T-helper 17 cell (primary cell): ENCODE data around the gene PICK1. TPM values are rescaled to one million over a fixed set of nuclear protein-coding genes. Genes with fewer than 3 reads are reported as not detected.

Experiments used
- ATAC-seq: fragments of 150-1000 bp; cut with Tn5 transposase; 2 replicates; pipeline ENCODE4 v1.10.0; 2021; ENCODE audit warnings: mild to moderate bottlenecking, moderate library complexity
- DNase-seq, 3 donors: peaks; one replicate each; pipeline versions ENCODE4 v3.0.0 to v3.0.0-alpha.2; 2020 to 2021
- H3K9me3 ChIP-seq: one replicate; pipeline ENCODE4 v1.7.0; 2013; ENCODE audit warnings: low read length, mild to moderate bottlenecking; ENCODE audit not compliant: control insufficient read depth, poor library complexity, severe bottlenecking
- H3K27ac Mint-ChIP-seq: one replicate; pipeline ENCODE4 v1.8.0; 2022; ENCODE audit warnings: mild to moderate bottlenecking, moderate library complexity, mixed read lengths
- H3K27me3 Mint-ChIP-seq: one replicate; pipeline ENCODE4 v1.8.0; 2022; ENCODE audit warnings: mixed read lengths
- H3K36me3 Mint-ChIP-seq: one replicate; pipeline ENCODE4 v1.8.0; 2022; ENCODE audit warnings: low read depth, mixed read lengths
- H3K4me1 Mint-ChIP-seq: one replicate; pipeline ENCODE4 v1.8.0; 2022; ENCODE audit warnings: mild to moderate bottlenecking, mixed read lengths
- H3K4me3 Mint-ChIP-seq: one replicate; pipeline ENCODE4 v1.8.0; 2022; ENCODE audit warnings: mild to moderate bottlenecking, moderate library complexity, mixed read lengths
- total RNA-seq, 4 donors: library from RNA in 2 of 4; stranded (reverse) in 2 of 4; gene quantifications; one replicate each; pipeline ENCODE4 v1.2.3 and lab custom pipeline; 2022 to 2026

PICK1 gene
- total RNA-seq, 2 donors from 2014 or later, result 24.5 to 25.4 TPM

DNA sequence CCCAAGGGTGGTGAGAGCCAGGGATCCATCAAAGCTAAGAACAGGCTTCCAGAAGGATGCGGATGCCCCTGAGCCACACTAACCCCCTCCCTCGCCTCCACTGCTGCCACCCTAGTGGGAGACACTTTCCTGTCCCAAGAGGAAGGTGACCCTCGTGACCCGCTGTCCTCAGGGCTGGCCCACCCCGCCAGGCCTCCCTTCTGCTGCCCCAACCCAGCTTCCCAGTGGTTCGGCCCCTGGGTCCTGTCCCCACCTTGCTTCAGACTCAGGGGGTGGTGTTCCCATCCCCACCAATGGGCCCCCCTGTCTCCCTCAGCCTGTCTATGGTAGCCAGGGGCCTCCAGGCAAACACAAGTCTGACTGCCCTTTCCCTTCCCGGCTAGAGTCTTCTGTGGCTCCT lies 6.5 kb upstream of the PICK1 start:
- no peaks in the 10 kb centered on the region for H3K9me3 ChIP-seq
- DNase-seq, result no peak
- Mint-ChIP-seq H3K4me1 (no peaks in the 10 kb centered on the region), H3K27me3 (peaks cover 23% of the 10 kb centered on the region), H3K4me3 (no peak overlapping the region), H3K27ac (no peak overlapping the region), H3K36me3 (no peaks in the 10 kb centered on the region)
- ATAC-seq, result no peak

DNA sequence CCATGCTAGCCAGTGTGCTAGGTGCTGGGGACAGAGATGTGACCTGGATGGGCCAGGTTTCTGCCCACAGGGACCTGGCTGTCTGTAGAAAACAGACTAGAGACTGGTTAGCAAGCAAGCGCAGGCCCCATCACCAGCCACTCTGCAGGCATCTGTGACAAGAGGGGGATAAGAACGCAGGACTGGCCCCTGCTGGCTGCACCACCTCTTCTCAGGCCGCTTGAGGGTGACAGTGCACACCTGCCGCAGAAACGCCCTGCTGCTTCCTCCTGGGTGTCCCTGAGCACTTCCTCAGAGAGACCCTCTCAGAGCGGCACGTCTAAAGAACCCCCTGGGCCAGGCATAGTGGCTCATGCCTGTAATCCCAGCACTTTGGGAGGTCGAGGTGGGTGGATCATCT lies 5.9 kb upstream of the PICK1 start:
- Mint-ChIP-seq H3K4me3 (no peak overlapping the region), H3K36me3 (no peaks in the 10 kb centered on the region), H3K27me3 (peaks cover 18% of the 10 kb centered on the region), H3K27ac (no peak overlapping the region), H3K4me1 (no peaks in the 10 kb centered on the region)
- ATAC-seq, result no peak
- no peak for DNase-seq
- no peaks in the 10 kb centered on the region for H3K9me3 ChIP-seq

DNA sequence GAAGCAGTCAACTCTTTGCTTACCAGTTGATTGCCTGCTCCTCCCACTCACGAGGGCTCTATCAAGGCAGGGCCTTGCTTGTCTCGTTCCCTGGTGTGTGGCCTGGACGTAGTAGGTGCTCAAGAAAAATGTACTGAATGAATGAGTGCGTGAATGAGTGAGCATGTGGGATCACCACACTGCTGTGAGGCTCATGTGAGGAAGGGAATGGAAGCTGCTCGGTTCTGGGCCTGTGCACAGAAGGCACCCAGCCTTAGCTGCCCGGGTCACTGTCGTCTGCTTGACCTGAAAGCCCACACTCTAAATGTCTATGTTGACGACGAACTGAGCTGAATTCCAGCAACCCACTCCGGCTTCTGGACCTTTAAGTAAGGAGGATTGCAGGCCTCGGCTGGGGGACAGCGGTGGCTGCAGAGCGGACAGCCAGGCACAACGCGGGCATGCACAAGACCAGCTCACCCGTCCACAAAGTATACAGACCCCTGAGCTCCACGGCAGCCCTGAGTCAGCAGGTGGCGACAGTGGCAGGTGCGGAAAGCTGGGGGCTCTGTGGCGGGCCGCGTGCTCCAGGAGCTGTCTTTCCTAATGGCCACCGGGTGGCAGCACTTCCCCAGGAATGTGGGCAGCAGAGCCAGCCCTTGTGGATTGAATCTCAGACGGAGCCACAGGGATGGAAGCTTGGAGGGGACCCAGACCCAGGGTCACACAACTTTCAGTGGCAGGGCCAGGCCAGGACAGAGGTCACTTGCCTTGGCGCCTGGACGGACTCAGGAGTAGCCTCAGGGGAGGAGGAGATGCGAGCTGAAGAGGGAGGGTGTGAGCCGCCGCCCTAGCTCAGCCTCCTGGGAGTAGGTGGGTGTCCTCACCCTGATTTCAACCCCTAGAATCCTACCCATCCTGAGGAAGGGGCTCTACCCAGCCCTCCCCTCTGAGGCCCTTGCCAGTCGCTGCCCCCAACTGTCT lies 5.0 kb upstream of the PICK1 start:
- DNase-seq, result peak; percentile 61 to 64 (median 63)
- no peaks in the 10 kb centered on the region for H3K9me3 ChIP-seq
- peak overlapping the region; percentile 27 for H3K27ac Mint-ChIP-seq
- H3K36me3 Mint-ChIP-seq, result no peaks in the 10 kb centered on the region
- peak; percentile 80 for ATAC-seq
- peaks cover 12% of the 10 kb centered on the region for H3K27me3 Mint-ChIP-seq
- H3K4me1 Mint-ChIP-seq, result peaks cover 5% of the 10 kb centered on the region
- no peak overlapping the region for H3K4me3 Mint-ChIP-seq

DNA sequence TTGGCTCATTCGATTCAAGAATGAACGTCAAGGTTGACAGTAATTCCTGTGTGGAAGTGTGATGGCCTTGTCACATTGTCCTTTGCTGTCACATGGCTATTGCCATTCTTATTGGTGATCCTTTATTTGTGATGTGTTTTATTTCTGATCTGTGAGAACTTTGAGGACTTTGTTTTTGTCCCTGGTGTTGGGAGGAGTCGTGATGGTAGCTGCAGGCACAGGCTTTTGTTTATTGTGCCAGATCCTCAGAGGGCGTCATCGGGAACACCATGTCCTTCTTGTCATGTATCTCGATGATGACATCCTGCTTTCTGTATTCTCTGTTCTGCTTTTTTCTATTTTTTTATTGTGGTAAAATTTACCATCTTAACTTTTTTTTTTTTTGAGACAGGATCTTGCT lies 5.6 kb downstream of the PICK1 start:
- H3K4me1 Mint-ChIP-seq, result peaks cover 9% of the 10 kb centered on the region
- H3K4me3 Mint-ChIP-seq, result no peak overlapping the region
- H3K27me3 Mint-ChIP-seq, result no peaks in the 10 kb centered on the region
- no peaks in the 10 kb centered on the region for H3K9me3 ChIP-seq
- ATAC-seq, result no peak
- DNase-seq, result no peak
- H3K27ac Mint-ChIP-seq, result no peak overlapping the region
- peaks cover 12% of the 10 kb centered on the region for H3K36me3 Mint-ChIP-seq

DNA sequence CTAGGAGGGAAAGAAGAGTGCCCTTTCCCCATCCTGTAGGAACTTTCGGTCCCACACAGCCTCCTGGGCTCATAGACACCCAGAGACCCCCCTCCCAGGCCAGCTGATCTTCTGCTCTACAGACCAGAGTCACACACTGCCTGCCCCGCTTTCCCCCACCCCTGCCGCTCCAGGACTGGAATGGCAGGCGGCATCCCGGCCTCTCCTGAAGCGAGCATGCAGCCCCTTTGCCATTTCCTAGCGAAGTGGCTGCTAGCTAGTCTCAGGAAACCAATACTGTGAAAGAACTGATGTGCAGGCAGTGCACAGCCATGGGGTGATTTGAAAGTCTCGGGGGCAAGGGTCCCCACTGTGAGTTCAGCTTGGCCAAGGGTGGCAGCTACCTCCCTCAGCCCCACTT lies 8.3 kb downstream of the PICK1 start:
- Mint-ChIP-seq H3K27ac (no peak overlapping the region), H3K4me1 (peaks cover 4% of the 10 kb centered on the region), H3K4me3 (no peak overlapping the region), H3K27me3 (no peaks in the 10 kb centered on the region), H3K36me3 (peaks cover 13% of the 10 kb centered on the region)
- DNase-seq, result no peak
- ATAC-seq, result no peak
- H3K9me3 ChIP-seq, result no peaks in the 10 kb centered on the region

DNA sequence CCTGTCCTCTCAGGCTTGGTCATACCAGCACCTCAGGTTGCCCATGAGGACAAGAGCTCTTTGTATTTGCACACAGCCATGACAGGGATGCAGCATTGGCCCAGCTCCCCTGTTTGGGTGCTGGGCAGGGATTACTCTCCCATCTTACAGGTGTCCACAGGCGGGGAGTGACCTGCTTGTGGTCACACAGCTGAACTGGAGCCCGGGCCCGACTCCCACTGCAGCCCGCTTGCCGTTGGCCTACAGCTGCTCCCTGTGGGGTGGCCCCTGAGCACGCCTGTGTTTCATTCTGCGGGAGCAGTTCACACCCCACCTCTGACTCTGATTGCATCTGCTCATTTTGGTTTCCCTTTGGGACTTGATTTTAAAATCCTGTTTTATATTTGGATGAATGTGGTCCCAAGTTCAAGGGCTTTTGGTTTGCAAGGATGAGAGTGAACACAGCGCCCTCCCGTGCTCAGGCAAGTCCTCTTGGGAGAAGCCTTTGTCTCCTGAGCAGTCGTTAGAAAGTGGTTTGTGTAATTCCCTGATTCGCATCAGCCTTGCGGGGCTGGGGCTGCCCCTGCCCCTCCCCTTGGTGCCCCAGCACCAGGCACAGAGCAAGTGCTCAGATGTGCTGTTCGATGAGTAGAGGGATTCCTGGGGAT lies 9.3 kb downstream of the PICK1 start:
- DNase-seq (no peak), ATAC-seq (no peak)
- H3K27me3 Mint-ChIP-seq, result no peaks in the 10 kb centered on the region
- H3K27ac Mint-ChIP-seq, result peak overlapping the region; percentile 47
- H3K9me3 ChIP-seq, result no peaks in the 10 kb centered on the region
- no peak overlapping the region for H3K4me3 Mint-ChIP-seq
- peaks cover 13% of the 10 kb centered on the region for H3K36me3 Mint-ChIP-seq
- peaks cover 4% of the 10 kb centered on the region for H3K4me1 Mint-ChIP-seq

DNA sequence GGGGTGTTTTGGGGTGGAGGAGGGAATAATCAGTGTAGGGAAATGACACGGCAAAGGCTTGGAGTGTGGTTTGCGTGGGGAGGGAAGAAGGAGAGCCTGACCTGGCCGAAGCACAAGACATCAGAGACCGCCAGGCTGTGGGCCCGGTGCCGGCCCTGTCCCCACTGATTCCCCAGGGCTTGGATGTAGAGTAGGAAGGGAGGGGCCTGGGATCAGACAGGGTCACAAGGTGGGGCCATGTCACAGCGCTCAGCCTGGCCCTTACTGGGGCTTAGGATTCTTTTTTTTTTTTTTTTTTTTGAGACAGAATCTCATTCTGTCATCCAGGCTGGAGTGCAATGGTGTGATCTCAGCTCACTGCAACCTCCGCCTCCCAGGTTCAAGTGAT lies 9.8 kb downstream of the PICK1 start:
- Mint-ChIP-seq H3K27ac (peak overlapping the region; percentile 47), H3K4me1 (peaks cover 4% of the 10 kb centered on the region), H3K4me3 (no peak overlapping the region), H3K36me3 (peaks cover 13% of the 10 kb centered on the region), H3K27me3 (no peaks in the 10 kb centered on the region)
- ATAC-seq, result no peak
- DNase-seq, result no peak
- H3K9me3 ChIP-seq, result no peaks in the 10 kb centered on the region

DNA sequence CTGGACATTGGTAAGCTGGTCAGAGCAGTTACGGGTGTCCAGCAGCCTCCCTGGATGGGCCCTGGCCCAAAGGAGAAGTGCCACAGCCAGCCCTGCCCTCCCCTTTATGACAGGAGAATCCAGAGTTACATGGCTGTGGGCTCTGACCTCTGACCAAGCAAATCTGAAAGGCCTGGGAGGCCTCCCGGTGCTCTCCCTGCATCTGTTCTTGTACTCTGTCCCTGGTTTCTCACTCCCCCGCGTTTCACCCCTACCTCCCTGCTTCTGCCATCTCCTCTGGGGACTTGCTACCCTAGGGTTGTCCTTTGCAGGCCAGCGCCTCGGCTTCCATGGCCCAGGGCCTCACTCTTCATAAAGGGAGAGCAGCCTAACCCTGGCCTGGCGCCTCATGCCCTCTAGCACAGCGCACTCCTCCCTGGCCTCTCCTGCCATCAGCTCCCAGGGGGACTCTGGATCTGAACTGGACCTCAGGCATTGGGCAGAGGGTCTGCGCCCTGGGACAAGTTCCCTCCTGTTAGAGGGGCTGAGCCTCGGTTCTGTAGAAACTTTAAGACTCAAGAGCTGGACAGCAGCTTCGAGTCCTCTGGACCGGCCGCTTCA lies 10.7 kb downstream of the PICK1 start:
- ATAC-seq (no peak), DNase-seq (no peak)
- no peaks in the 10 kb centered on the region for H3K27me3 Mint-ChIP-seq
- no peak overlapping the region for H3K4me3 Mint-ChIP-seq
- H3K9me3 ChIP-seq, result no peaks in the 10 kb centered on the region
- H3K36me3 Mint-ChIP-seq, result peaks cover 10% of the 10 kb centered on the region
- peaks cover under 1% of the 10 kb centered on the region for H3K4me1 Mint-ChIP-seq
- peak overlapping the region; percentile 27 for H3K27ac Mint-ChIP-seq

DNA sequence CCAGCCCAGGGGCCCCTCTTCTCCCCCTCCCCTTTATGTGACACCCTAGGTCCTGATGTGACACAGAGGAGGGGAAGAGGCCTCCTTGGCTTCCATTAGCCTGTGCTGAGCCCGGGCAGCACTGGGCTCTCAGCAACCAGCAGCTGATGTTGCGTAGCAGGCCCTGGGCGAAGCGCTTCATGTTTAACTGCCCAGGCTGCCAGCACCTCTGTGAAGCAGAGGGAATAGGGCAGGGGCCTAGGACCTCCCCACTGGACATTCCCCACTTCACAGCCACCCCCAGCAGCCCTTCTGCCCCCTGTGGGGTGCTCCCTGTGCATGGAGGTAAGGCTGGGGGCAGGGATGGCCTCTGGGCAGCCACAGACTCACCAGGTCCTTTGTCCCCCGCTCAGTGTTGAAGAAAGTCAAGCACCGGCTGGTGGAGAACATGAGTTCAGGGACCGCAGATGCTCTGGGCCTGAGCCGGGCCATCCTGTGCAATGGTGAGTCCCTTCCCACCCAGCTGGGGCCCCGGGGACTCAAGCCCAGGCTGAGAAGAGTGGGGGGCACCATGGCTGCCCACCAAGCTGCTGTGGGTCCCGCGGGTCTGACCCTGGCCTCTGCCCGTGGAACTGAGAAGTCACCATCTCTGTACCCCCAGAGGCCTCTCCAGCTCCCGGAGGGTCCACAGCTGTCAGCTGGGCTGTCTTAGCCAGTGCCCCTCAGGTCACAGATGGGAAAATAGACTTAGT lies 11.6 kb downstream of the PICK1 start:
- Mint-ChIP-seq H3K4me3 (no peak overlapping the region), H3K4me1 (no peaks in the 10 kb centered on the region), H3K36me3 (peaks cover 10% of the 10 kb centered on the region), H3K27ac (no peak overlapping the region), H3K27me3 (no peaks in the 10 kb centered on the region)
- DNase-seq (no peak), ATAC-seq (no peak)
- no peaks in the 10 kb centered on the region for H3K9me3 ChIP-seq

DNA sequence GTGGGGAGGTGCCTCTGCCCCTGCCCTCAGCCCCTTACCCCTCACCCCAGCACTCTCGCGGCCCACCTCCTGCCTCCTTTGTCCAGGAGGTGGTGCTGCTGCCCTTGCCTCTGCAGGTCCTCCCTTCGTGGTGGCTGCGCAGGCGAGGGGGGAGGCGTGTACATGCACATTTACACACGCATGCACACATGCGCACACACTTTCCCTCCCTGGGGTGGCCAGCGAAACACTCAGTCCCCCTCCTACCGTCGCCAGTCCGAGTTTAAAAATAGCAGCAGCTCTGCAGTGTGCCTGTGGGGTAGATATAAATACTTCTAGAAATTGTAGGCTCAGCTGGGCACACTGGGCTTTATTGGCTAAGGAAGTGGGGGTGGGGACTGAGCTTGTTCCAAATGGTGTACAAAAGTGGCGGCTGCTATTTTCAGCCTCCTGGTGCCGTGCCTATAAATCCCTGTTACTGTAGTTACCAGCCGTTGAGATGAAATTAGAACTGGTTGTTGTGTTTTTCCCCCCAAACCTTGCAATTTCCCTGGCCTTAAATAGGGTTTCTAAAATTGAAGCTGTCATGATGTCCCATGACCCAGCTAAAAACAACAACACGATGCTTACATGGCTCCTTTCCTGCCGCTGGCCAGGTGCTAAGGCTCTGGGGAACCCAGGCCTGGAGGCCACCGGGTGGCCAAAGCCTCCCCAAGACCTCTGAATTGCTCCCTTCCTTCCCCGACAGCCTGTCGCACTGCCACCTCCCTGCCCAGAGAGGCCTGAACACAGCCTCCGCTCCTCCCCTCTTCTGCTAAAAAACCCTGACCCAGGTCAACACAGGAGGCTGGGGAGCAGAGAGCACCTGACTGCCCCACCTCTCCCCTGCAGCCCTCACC lies 12.4 kb downstream of the PICK1 start:
- H3K36me3 Mint-ChIP-seq, result peaks cover 10% of the 10 kb centered on the region
- no peaks in the 10 kb centered on the region for H3K9me3 ChIP-seq
- no peak overlapping the region for H3K27ac Mint-ChIP-seq
- H3K4me1 Mint-ChIP-seq, result no peaks in the 10 kb centered on the region
- no peaks in the 10 kb centered on the region for H3K27me3 Mint-ChIP-seq
- ATAC-seq (no peak), DNase-seq (no peak)
- no peak overlapping the region for H3K4me3 Mint-ChIP-seq

DNA sequence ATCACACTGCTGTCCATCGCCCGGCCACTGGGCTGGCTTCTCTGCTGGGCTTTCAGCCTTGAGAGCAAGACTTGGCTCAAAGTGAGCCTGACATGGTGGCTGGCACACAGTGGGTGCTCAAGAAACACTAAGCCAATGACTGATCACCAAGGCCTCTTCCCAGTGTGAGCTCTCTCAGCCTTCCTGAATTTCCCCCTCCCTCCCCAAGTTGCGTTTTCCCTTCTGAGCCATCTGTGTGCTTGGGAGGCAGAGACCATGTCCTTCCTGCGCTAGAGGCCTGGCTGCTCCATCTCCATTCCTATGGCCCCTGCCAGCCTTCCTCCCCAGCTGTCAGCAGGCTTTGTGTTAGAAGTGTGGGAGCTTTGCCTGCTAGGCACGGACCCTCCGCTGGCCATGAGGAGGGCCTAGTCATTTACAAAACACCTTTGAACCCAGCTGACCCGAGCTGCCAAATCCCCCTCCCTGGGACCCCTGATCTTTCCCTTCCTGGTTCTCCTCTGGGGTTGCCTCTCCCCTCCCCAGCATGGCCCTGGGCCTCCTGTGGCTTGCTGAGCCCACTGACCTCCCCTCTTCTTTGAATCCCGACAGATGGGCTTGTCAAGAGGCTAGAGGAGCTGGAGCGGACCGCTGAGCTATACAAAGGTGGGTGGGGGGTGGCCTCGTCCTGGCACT lies 13.2 kb downstream of the PICK1 start:
- ATAC-seq (no peak), DNase-seq (no peak)
- no peaks in the 10 kb centered on the region for H3K9me3 ChIP-seq
- no peak overlapping the region for H3K4me3 Mint-ChIP-seq
- no peaks in the 10 kb centered on the region for H3K27me3 Mint-ChIP-seq
- no peak overlapping the region for H3K27ac Mint-ChIP-seq
- peaks cover 10% of the 10 kb centered on the region for H3K36me3 Mint-ChIP-seq
- no peaks in the 10 kb centered on the region for H3K4me1 Mint-ChIP-seq
